Measurements from ENCODE around the gene ARIH1.

- no peak for TF ChIP-seq ESRRA (IDR thresholded peaks at IDR 0.05; ENCODE audit: low read length)
- TF ChIP-seq FOXM1 (IDR thresholded peaks at IDR 0.05; ENCODE audit: low read depth, low read length), result no peak
These were observed 17.4 kb upstream of the ARIH1 start for GRCh38 chr15:72456684-72457083.

All from GM12878 (cell line).